IPS-20b (cell line): ENCODE results near the gene ADAMTS1.
A peak's percentile ranks its signal among the peaks of the same experiment; 100 is the strongest.
"Not testable (repeated sequence)": the region's sequence is repeated elsewhere in the genome, so short reads cannot be mapped to it uniquely, and the experiment has no call there.

ENCODE experiments used
- H3K27ac ChIP-seq: one replicate; pipeline ENCODE4 v1.5.1; 2013; ENCODE audit warnings: low read length
- H3K27me3 ChIP-seq: 2 replicates; pipeline ENCODE4 v1.6.1; 2013; ENCODE audit warnings: mild to moderate bottlenecking, low read length, inconsistent platforms; ENCODE audit not compliant: insufficient read depth
- H3K36me3 ChIP-seq: 2 replicates; pipeline ENCODE4 v1.6.1; 2013; ENCODE audit warnings: low read depth, mild to moderate bottlenecking, inconsistent platforms, low read length, moderate library complexity; ENCODE audit not compliant: insufficient read depth
- H3K4me1 ChIP-seq: 2 replicates; pipeline ENCODE4 v1.6.1; 2013; ENCODE audit warnings: mild to moderate bottlenecking, control low read depth, inconsistent platforms, low read length, moderate library complexity; ENCODE audit not compliant: insufficient read depth
- H3K4me3 ChIP-seq: 2 replicates; pipeline ENCODE4 v1.5.1; 2013; ENCODE audit warnings: mild to moderate bottlenecking, low read length, inconsistent platforms
- H3K9ac ChIP-seq: 2 replicates; pipeline ENCODE4 v1.6.1; 2013; ENCODE audit warnings: low read depth, mild to moderate bottlenecking, inconsistent platforms, low read length, moderate library complexity
- H3K9me3 ChIP-seq: 2 replicates; pipeline ENCODE4 v1.6.1; 2013; ENCODE audit warnings: mild to moderate bottlenecking, low read depth, low read length, inconsistent platforms; ENCODE audit not compliant: insufficient read depth

Gene ADAMTS1

GRCh38 chr21:26854695-26855094, 9.5 kb upstream of the ADAMTS1 start:
- not testable (repeated sequence) for H3K27me3 ChIP-seq, H3K9me3 ChIP-seq, H3K27ac ChIP-seq, H3K36me3 ChIP-seq, H3K4me3 ChIP-seq, H3K9ac ChIP-seq
- peaks cover 22% of the 10 kb centered on the region for H3K4me1 ChIP-seq

DNA sequence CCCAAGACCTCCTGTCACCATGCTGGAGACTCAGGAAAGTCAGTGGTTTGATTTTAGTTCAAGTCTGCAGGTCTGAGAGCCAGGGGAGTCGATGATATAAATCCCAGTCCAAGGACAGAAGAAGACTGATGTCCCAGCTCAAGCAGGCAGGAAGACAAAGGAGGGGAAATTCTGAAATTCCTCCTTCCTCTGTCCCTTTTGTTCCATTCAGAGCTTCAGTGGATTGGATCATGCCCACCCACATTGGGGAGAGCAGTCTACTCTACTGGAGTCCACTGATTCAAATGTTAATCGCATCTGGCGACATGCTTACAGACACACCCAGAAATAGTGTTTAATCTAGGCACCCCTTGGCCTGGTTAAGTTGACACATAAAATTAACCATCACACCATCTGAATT, 7.2 kb upstream of the ADAMTS1 start:
- H3K27me3 ChIP-seq, result peaks cover 8% of the 10 kb centered on the region

DNA sequence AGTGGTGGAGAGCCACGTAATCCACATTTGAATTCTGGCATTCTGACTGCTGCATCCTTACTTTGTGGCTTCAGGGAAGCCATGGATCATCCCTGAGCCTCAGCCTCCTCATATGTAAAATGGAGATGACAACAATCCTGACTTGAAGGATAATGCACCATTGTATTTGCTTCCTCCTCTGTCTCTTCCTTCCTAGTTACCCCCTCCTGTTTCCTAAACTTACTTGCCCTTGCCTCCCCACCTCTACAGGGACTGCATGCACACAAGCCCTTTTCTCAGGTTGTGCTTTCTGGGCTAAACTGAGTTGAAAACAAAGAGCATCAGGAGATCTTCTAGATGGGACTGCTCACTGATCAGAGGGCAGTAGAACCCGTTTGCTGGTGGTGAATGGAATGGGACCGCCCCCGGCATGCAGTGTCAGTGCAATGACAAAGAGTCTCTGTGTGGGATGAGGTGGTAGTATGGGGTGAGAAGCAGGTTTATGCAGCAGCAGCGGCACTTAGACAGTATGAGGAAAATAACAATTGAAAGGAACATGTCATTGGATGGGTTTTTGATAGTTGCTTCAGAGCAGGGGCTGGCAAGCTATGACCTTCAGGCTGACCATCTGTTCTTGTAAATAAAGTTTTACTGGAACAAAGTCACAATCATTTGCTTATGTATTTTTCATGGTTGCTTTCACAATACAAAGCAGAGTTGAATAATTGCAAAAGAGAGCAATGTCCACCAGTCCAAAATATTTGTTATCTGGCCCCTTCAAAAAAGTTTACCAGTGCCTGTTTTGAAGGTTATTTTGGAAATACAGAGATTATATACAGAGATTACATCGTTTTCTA, 6.1 kb upstream of the ADAMTS1 start:
- Histone ChIP-seq H3K4me1 (peaks cover 26% of the 10 kb centered on the region), H3K9me3 (no peaks in the 10 kb centered on the region), H3K27ac (no peak overlapping the region), H3K36me3 (no peaks in the 10 kb centered on the region), H3K27me3 (peaks cover 18% of the 10 kb centered on the region), H3K9ac (no peak overlapping the region), H3K4me3 (no peak overlapping the region)

More for the DNA sequence above, 7.2 kb upstream of the ADAMTS1 start:
- no peak overlapping the region for H3K9ac ChIP-seq
- H3K4me3 ChIP-seq, result 0 out of 2 replicates have a peak overlapping the region, but pooled peaks have one; percentile 11
- no peaks in the 10 kb centered on the region for H3K36me3 ChIP-seq
- no peak overlapping the region for H3K27ac ChIP-seq
- H3K9me3 ChIP-seq, result no peaks in the 10 kb centered on the region
- H3K4me1 ChIP-seq, result peaks cover 22% of the 10 kb centered on the region

DNA sequence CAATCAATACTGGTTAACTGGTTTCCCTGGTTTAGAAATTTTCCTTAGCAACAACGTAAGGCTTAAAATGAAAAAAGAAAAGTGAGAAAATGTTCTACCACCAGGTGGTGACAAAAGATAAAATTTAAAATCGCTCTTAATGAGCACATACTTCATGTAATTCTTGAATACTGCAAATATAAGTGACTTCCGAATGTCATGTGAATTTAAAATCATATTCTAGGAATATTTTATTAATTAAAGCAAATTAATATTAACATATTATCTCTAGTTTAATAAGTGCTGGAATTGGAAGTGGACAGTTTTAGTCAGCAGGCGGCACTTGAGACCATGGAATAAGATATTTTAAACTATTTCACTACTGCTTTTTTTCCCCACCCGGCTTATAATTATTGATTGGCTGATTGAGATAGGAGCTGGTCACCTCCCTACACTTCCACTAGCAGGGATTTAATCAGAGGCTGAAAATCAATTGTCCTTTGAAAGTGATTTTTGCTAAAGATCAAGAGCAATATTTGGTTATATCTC, 5.0 kb upstream of the ADAMTS1 start:
- Histone ChIP-seq H3K4me1 (peaks cover 26% of the 10 kb centered on the region), H3K9ac (no peak overlapping the region), H3K9me3 (no peaks in the 10 kb centered on the region), H3K36me3 (no peaks in the 10 kb centered on the region), H3K27me3 (peaks cover 26% of the 10 kb centered on the region), H3K4me3 (no peak overlapping the region), H3K27ac (no peak overlapping the region)

DNA sequence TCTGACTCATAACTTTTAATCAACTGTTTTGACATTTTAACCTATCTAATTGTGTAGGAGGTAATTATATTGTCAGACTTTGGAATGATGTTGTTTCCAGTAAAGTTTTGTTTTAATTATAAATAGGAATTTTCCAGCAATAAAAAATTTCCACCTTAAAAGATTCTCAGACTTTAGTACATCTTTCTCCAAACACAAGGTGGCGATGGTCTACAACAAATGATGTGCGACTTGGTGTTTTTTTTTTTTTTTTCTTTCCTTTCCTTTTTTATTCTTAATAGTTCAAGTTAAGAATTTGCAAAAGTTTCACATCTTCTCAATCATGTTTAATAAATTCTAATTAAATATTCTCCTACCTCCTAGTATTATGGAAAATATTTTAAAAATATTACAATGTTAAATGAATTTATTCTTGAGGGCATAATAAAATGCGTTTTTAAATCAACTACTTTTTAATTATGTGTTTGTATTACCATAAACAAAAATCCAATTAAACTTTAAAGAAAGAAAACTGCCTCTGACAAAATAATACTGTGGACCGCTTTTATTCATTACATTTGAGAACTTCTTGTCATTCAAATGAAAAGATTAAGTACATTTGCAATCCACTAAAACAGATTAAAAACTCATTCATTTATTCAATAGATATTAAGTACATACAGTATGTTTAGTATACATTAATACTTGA, 4.4 kb upstream of the ADAMTS1 start:
- Histone ChIP-seq H3K9ac (no peak overlapping the region), H3K4me1 (peaks cover 26% of the 10 kb centered on the region), H3K9me3 (no peaks in the 10 kb centered on the region), H3K36me3 (no peaks in the 10 kb centered on the region), H3K27ac (no peak overlapping the region), H3K27me3 (peaks cover 26% of the 10 kb centered on the region), H3K4me3 (no peak overlapping the region)

- no peaks in the 10 kb centered on the region for H3K36me3 ChIP-seq
- H3K4me1 ChIP-seq, result peaks cover 26% of the 10 kb centered on the region
- peaks cover 29% of the 10 kb centered on the region for H3K27me3 ChIP-seq
- H3K4me3 ChIP-seq, result no peak overlapping the region
- no peak overlapping the region for H3K27ac ChIP-seq
- no peak overlapping the region for H3K9ac ChIP-seq
- H3K9me3 ChIP-seq, result no peaks in the 10 kb centered on the region
Measured at GRCh38 chr21:26847921-26848320, 2.7 kb upstream of the ADAMTS1 start.

GRCh38 chr21:26847002-26847401, 1.8 kb upstream of the ADAMTS1 start:
- Histone ChIP-seq H3K4me1 (peaks cover 24% of the 10 kb centered on the region), H3K27me3 (peaks cover 29% of the 10 kb centered on the region), H3K9me3 (no peaks in the 10 kb centered on the region), H3K27ac (no peak overlapping the region), H3K9ac (peak overlapping the region; percentile 88; the same call in 1 of the 2 replicates), H3K36me3 (peaks cover 8% of the 10 kb centered on the region), H3K4me3 (peak overlapping the region; percentile 90)

GRCh38 chr21:26846036-26846931, 1.1 kb upstream of the ADAMTS1 start:
- peaks cover 17% of the 10 kb centered on the region for H3K4me1 ChIP-seq
- no peaks in the 10 kb centered on the region for H3K9me3 ChIP-seq
- H3K27me3 ChIP-seq, result peaks cover 29% of the 10 kb centered on the region
- H3K9ac ChIP-seq, result peak overlapping the region; percentile 88; the same call in 1 of the 2 replicates
- peak overlapping the region; percentile 90 for H3K4me3 ChIP-seq
- H3K27ac ChIP-seq, result no peak overlapping the region
- H3K36me3 ChIP-seq, result peaks cover 15% of the 10 kb centered on the region

DNA sequence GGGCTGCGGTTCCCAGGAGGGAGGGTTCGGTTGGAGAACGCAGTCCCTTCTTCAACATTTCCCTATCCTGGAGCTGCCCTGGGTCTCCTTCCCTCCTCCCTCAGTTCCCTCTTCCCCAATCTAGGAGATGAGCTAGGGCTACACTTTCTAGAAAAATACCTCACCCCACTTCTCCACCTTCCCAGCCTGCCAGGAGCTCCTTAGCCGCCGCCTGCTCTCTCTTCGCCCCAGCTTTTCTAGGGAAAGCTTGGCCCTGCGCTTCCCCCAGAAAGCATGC, 488 bp upstream of the ADAMTS1 start:
- Histone ChIP-seq H3K27me3 (peaks cover 29% of the 10 kb centered on the region), H3K4me3 (peak overlapping the region; percentile 90), H3K4me1 (peaks cover 13% of the 10 kb centered on the region), H3K9me3 (no peaks in the 10 kb centered on the region), H3K36me3 (peaks cover 19% of the 10 kb centered on the region), H3K9ac (peak overlapping the region; percentile 88; the same call in 1 of the 2 replicates), H3K27ac (no peak overlapping the region)

- H3K4me1 ChIP-seq, result peaks cover 10% of the 10 kb centered on the region; the same call in 1 of the 2 replicates
- H3K9ac ChIP-seq, result peak overlapping the region; percentile 89
- H3K36me3 ChIP-seq, result peaks cover 31% of the 10 kb centered on the region
- H3K27me3 ChIP-seq, result peaks cover 29% of the 10 kb centered on the region
- no peaks in the 10 kb centered on the region for H3K9me3 ChIP-seq
- peak overlapping the region; percentile 90 for H3K4me3 ChIP-seq
- peak overlapping the region; percentile 22 for H3K27ac ChIP-seq
Measured at GRCh38 chr21:26844258-26845065, 747 bp downstream of the ADAMTS1 start.

DNA sequence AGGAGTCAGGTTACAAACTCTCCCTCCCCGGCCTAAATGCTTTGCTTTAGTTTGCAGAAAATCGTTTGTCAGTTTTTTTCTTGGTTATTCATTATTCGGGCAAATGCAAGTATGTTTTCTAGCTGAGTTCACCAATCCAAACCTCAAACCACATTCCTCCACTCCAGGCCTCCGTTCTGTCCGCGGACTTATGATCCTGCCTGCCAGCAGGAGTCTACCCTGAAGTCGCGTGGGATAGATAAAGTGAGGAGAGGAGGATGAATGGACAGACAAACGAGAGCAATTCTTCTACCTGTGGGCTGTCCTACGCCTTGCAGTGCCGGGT, 1.3 kb downstream of the ADAMTS1 start:
- H3K4me1 ChIP-seq, result peaks cover 10% of the 10 kb centered on the region; the same call in 1 of the 2 replicates
- peak overlapping the region; percentile 89 for H3K9ac ChIP-seq
- H3K27ac ChIP-seq, result no peak overlapping the region
- H3K36me3 ChIP-seq, result peaks cover 37% of the 10 kb centered on the region
- no peaks in the 10 kb centered on the region for H3K9me3 ChIP-seq
- H3K27me3 ChIP-seq, result peaks cover 29% of the 10 kb centered on the region
- peak overlapping the region; percentile 90 for H3K4me3 ChIP-seq
